B cell (primary cell): Measurements from ENCODE around the gene SFMBT2.

Experiments
- EZH2 ChIP-seq: IDR thresholded peaks from 2 replicates; pipeline ENCODE4 v1.6.1; 2012; ENCODE audit warnings: borderline replicate concordance, low read depth, mild to moderate bottlenecking, moderate library complexity, low read length; ENCODE audit not compliant: insufficient read depth, poor library complexity, severe bottlenecking
- TF ChIP-seq, protein P1 (sequence below): fragments of 200-600 bp; IDR thresholded peaks from one replicate; pipeline ENCODE4 v1.8.0; 2022; ENCODE audit warnings: antibody characterized with exemption, mild to moderate bottlenecking

DNA sequence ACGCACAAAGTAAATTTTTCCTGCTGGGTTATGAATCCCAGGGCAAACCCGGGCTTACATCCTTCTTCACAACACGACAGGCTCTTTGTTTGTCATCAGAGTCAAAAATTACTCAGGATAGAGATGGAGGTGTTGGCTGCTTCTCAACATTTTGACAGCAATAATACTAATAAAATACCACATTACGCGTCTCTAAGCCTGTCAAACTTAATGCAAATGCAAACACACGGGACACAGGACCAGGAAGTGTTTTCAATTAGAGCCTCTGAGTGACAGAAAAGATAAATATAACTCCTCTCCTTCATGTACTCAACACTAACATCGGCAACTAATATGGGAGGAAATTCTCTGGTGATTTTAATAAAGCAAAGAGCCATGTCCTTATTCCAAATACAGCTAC is 128.4 kb downstream of the SFMBT2 start:
- TF ChIP-seq, protein P1, sequence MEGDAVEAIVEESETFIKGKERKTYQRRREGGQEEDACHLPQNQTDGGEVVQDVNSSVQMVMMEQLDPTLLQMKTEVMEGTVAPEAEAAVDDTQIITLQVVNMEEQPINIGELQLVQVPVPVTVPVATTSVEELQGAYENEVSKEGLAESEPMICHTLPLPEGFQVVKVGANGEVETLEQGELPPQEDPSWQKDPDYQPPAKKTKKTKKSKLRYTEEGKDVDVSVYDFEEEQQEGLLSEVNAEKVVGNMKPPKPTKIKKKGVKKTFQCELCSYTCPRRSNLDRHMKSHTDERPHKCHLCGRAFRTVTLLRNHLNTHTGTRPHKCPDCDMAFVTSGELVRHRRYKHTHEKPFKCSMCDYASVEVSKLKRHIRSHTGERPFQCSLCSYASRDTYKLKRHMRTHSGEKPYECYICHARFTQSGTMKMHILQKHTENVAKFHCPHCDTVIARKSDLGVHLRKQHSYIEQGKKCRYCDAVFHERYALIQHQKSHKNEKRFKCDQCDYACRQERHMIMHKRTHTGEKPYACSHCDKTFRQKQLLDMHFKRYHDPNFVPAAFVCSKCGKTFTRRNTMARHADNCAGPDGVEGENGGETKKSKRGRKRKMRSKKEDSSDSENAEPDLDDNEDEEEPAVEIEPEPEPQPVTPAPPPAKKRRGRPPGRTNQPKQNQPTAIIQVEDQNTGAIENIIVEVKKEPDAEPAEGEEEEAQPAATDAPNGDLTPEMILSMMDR: no peak
- TF ChIP-seq EZH2: no peak
